Liver (tissue), 3 donors: ENCODE measurements around the gene SLC9A3.

Source experiments
- GABPA ChIP-seq, 2 donors: IDR thresholded peaks in 1 of 2; conservative IDR thresholded peaks in 1 of 2; 2 replicates each; pipeline ENCODE4 v1.6.1; 2016; ENCODE audit warnings: antibody characterized with exemption in 2 of 2, mild to moderate bottlenecking in 1 of 2, moderate library complexity in 1 of 2
- JUND ChIP-seq, 2 donors: IDR thresholded peaks; 2 replicates each; pipeline ENCODE4 v1.6.1; 2016; ENCODE audit warnings: antibody characterized with exemption in 2 of 2
- RAD21 ChIP-seq, 2 donors: IDR thresholded peaks; 2 replicates each; pipeline ENCODE4 v1.6.1; 2016; ENCODE audit warnings: antibody characterized with exemption in 2 of 2, mild to moderate bottlenecking in 2 of 2
- SP1 ChIP-seq: IDR thresholded peaks from 2 replicates; pipeline ENCODE4 v1.6.1; 2018; ENCODE audit warnings: antibody characterized with exemption, mild to moderate bottlenecking
- TAF1 ChIP-seq: conservative IDR thresholded peaks from 2 replicates; pipeline ENCODE4 v1.6.1; 2016; ENCODE audit warnings: antibody characterized with exemption, mild to moderate bottlenecking
- TF ChIP-seq, protein P1 (sequence below): IDR thresholded peaks from 2 replicates; pipeline ENCODE4 v1.6.1; 2016; ENCODE audit warnings: antibody characterized with exemption
- TF ChIP-seq, protein P2 (sequence below): fragments of 150-350 bp; IDR thresholded peaks from 2 replicates; pipeline ENCODE4 v1.5.1; 2017; ENCODE audit warnings: improper control_type of control experiment, low read depth, low read length; ENCODE audit not compliant: missing input control
- TF ChIP-seq, protein P3 (sequence below): IDR thresholded peaks from 2 replicates; pipeline ENCODE4 v1.6.1; 2016; ENCODE audit warnings: antibody characterized with exemption
- TF ChIP-seq, protein P4 (sequence below): IDR thresholded peaks from 2 replicates; pipeline ENCODE4 v1.6.1; 2016; ENCODE audit warnings: antibody characterized with exemption, mild to moderate bottlenecking
- donor health status: healthy.
- donor health status: healthy.

DNA sequence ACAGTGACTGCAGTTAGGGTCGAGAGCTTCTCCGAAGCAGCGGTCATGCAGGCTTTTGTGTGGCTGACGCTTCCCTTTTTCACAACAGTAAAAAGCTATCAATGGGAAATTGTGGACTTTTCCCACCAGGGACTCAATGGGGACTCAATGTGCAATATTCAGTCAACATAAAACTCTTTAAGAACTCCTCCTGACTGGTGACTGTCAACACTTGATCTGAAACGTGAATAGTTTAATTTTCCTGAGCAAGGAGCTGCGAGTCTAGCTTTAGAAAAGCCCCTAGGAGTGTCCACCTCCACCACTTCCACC, 52.5 kb downstream of the SLC9A3 start:
- TF ChIP-seq, protein P1, sequence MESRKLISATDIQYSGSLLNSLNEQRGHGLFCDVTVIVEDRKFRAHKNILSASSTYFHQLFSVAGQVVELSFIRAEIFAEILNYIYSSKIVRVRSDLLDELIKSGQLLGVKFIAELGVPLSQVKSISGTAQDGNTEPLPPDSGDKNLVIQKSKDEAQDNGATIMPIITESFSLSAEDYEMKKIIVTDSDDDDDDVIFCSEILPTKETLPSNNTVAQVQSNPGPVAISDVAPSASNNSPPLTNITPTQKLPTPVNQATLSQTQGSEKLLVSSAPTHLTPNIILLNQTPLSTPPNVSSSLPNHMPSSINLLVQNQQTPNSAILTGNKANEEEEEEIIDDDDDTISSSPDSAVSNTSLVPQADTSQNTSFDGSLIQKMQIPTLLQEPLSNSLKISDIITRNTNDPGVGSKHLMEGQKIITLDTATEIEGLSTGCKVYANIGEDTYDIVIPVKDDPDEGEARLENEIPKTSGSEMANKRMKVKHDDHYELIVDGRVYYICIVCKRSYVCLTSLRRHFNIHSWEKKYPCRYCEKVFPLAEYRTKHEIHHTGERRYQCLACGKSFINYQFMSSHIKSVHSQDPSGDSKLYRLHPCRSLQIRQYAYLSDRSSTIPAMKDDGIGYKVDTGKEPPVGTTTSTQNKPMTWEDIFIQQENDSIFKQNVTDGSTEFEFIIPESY: no peak
- TF ChIP-seq RAD21 (IDR thresholded peaks at IDR 0.05): no peak
- TF ChIP-seq, protein P2, sequence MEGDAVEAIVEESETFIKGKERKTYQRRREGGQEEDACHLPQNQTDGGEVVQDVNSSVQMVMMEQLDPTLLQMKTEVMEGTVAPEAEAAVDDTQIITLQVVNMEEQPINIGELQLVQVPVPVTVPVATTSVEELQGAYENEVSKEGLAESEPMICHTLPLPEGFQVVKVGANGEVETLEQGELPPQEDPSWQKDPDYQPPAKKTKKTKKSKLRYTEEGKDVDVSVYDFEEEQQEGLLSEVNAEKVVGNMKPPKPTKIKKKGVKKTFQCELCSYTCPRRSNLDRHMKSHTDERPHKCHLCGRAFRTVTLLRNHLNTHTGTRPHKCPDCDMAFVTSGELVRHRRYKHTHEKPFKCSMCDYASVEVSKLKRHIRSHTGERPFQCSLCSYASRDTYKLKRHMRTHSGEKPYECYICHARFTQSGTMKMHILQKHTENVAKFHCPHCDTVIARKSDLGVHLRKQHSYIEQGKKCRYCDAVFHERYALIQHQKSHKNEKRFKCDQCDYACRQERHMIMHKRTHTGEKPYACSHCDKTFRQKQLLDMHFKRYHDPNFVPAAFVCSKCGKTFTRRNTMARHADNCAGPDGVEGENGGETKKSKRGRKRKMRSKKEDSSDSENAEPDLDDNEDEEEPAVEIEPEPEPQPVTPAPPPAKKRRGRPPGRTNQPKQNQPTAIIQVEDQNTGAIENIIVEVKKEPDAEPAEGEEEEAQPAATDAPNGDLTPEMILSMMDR: no peak
- TF ChIP-seq, protein P3, sequence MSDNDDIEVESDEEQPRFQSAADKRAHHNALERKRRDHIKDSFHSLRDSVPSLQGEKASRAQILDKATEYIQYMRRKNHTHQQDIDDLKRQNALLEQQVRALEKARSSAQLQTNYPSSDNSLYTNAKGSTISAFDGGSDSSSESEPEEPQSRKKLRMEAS: no peak
- TF ChIP-seq, protein P4, sequence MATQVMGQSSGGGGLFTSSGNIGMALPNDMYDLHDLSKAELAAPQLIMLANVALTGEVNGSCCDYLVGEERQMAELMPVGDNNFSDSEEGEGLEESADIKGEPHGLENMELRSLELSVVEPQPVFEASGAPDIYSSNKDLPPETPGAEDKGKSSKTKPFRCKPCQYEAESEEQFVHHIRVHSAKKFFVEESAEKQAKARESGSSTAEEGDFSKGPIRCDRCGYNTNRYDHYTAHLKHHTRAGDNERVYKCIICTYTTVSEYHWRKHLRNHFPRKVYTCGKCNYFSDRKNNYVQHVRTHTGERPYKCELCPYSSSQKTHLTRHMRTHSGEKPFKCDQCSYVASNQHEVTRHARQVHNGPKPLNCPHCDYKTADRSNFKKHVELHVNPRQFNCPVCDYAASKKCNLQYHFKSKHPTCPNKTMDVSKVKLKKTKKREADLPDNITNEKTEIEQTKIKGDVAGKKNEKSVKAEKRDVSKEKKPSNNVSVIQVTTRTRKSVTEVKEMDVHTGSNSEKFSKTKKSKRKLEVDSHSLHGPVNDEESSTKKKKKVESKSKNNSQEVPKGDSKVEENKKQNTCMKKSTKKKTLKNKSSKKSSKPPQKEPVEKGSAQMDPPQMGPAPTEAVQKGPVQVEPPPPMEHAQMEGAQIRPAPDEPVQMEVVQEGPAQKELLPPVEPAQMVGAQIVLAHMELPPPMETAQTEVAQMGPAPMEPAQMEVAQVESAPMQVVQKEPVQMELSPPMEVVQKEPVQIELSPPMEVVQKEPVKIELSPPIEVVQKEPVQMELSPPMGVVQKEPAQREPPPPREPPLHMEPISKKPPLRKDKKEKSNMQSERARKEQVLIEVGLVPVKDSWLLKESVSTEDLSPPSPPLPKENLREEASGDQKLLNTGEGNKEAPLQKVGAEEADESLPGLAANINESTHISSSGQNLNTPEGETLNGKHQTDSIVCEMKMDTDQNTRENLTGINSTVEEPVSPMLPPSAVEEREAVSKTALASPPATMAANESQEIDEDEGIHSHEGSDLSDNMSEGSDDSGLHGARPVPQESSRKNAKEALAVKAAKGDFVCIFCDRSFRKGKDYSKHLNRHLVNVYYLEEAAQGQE: no peak
- no peak for TF ChIP-seq TAF1
- no peak for TF ChIP-seq JUND (IDR thresholded peaks at IDR 0.05)
- TF ChIP-seq SP1: no peak
- TF ChIP-seq GABPA (IDR thresholded peaks at IDR 0.05 in 1 of 2, conservative IDR thresholded peaks at IDR 0.05 in 1 of 2): no peak
